HCT116 (cell line): ENCODE results near the gene PUM1. TPM values are rescaled to one million over a fixed set of nuclear protein-coding genes. Genes with fewer than 3 reads are reported as not detected.

Source experiments
- ATAC-seq: fragments of 200-7000 bp; cut with Tn5 transposase; 2 replicates; pipeline ENCODE4 v1.9.1; 2020; ENCODE audit warnings: mild to moderate bottlenecking, moderate library complexity
- BruUV-seq: library from RNA; stranded (reverse); fragments of 400-500 nt; replicated peaks from 2 replicates; lab custom pipeline; 2021; lab: Mats Ljungman, UMichigan
- CTCF ChIA-PET: fragments of 300-600 bp; sonication (Branson Sonifier 250); formaldehyde crosslinking; loops from one replicate; lab custom pipeline; 2021; ENCODE audit warnings: antibody characterized with exemption; lab: Charles Lee
- POLR2A ChIA-PET: fragments of 300-600, 350-600 bp; sonication (Branson Sonifier 250); formaldehyde crosslinking; loops from one replicate; lab custom pipeline; 2021; ENCODE audit warnings: antibody characterized with exemption; lab: Charles Lee
- RAD21 ChIA-PET, 2 experiments: fragments of 300-600 bp; sonication (Branson Sonifier 250); formaldehyde crosslinking; loops; one replicate each; lab custom pipeline; 2023; ENCODE audit warnings: low total read pairs in 2 of 2; ENCODE audit not compliant: uncharacterized antibody in 2 of 2, unreplicated experiment in 2 of 2, low non-redundant PET in 1 of 2; lab: Charles Lee
- DNase-seq: peaks from one replicate; pipeline ENCODE4 v3.0.0-alpha.2; 2010; ENCODE audit warnings: low read depth, low spot score
- H2AFZ ChIP-seq: fragments of 200-600 bp; shearing (Covaris generic), sonication (generic); 2 replicates; pipeline ENCODE4 v1.6.1; 2017; ENCODE audit warnings: low read depth, mixed run types, mixed read lengths, antibody characterized with exemption, low read length; ENCODE audit not compliant: poor library complexity, severe bottlenecking
- H3K27ac ChIP-seq: 2 replicates; pipeline ENCODE4 v1.5.1; 2012; ENCODE audit warnings: low read depth, low read length
- H3K27me3 ChIP-seq: fragments of 200-600 bp; sonication (generic); 2 replicates; pipeline ENCODE4 v1.6.1; 2016; ENCODE audit warnings: mixed run types, low read length, mixed read lengths; ENCODE audit not compliant: insufficient read depth
- H3K36me3 ChIP-seq, 2 experiments: fragments of 200-500 bp in 1 of 2; fragments of 200-600 bp in 1 of 2; sonication (Bioruptor generic) in 1 of 2; sonication (generic) in 1 of 2; 2 replicates each; pipeline versions ENCODE4 v1.5.1 to v1.6.1; 2014 to 2016; ENCODE audit warnings: low read length in 2 of 2, inconsistent platforms in 1 of 2, mixed read lengths in 1 of 2, mixed run types in 1 of 2; ENCODE audit not compliant: insufficient read depth in 2 of 2, control insufficient read depth in 1 of 2
- H3K4me1 ChIP-seq, 2 experiments: fragments of 200-600 bp in 1 of 2; sonication (generic) in 1 of 2; 2 replicates each; pipeline versions ENCODE4 v1.5.1 to v1.6.1; 2012 to 2017; ENCODE audit warnings: low read length in 2 of 2, inconsistent platforms in 1 of 2, mild to moderate bottlenecking in 1 of 2, mixed read lengths in 1 of 2, mixed run types in 1 of 2, moderate library complexity in 1 of 2; ENCODE audit not compliant: insufficient read depth in 2 of 2, control insufficient read depth in 1 of 2
- H3K4me2 ChIP-seq: fragments of 200-600 bp; sonication (generic); 2 replicates; pipeline ENCODE4 v1.6.1; 2017; ENCODE audit warnings: mixed run types, low read length, mixed read lengths
- H3K4me3 ChIP-seq, 2 experiments: fragments of 200-600 bp in 1 of 2; sonication (generic) in 1 of 2; replicated peaks in 1 of 2; 2 replicates each; pipeline ENCODE4 v1.5.1; 2011 to 2016; ENCODE audit warnings: low read length in 2 of 2, control low read depth in 1 of 2, low read depth in 1 of 2, mild to moderate bottlenecking in 1 of 2, mixed read lengths in 1 of 2, mixed run types in 1 of 2
- H3K79me2 ChIP-seq: fragments of 200-600 bp; sonication (generic); 2 replicates; pipeline ENCODE4 v1.6.1; 2017; ENCODE audit warnings: mild to moderate bottlenecking, mixed run types, low read length, moderate library complexity, mixed read lengths; ENCODE audit not compliant: insufficient read depth
- H3K9ac ChIP-seq: fragments of 200-600 bp; sonication (generic); 2 replicates; pipeline ENCODE4 v1.6.1; 2016; ENCODE audit warnings: low read length, mixed read lengths
- H3K9me2 ChIP-seq: fragments of 200-600 bp; sonication (generic), shearing (Covaris generic); 2 replicates; pipeline ENCODE4 v1.6.1; 2017; ENCODE audit warnings: mixed run types, mild to moderate bottlenecking, moderate library complexity; ENCODE audit not compliant: insufficient read depth
- H3K9me3 ChIP-seq, 2 experiments: fragments of 200-500 bp in 1 of 2; fragments of 200-600 bp in 1 of 2; sonication (Bioruptor generic) in 1 of 2; sonication (generic) in 1 of 2; 2 replicates each; pipeline ENCODE4 v1.6.1; 2014 to 2017; ENCODE audit warnings: low read length in 2 of 2, mixed read lengths in 2 of 2, inconsistent platforms in 1 of 2, low read depth in 1 of 2, mild to moderate bottlenecking in 1 of 2, mixed run types in 1 of 2, moderate library complexity in 1 of 2; ENCODE audit not compliant: control insufficient read depth in 1 of 2, insufficient read depth in 1 of 2
- H4K20me1 ChIP-seq: fragments of 200-600 bp; sonication (generic), shearing (Covaris generic); 2 replicates; pipeline ENCODE4 v1.6.1; 2017; ENCODE audit warnings: mixed run types, mild to moderate bottlenecking, moderate library complexity; ENCODE audit not compliant: insufficient read depth
- CBX3 ChIP-seq: IDR thresholded peaks from 2 replicates; pipeline ENCODE4 v1.6.1; 2012; ENCODE audit warnings: low read depth
- CEBPB ChIP-seq: IDR thresholded peaks from 2 replicates; pipeline ENCODE4 v1.6.1; 2012; ENCODE audit warnings: low read depth
- CTCF ChIP-seq, 3 experiments: fragments of 200-600 bp in 1 of 3; sonication (generic) in 1 of 3; IDR thresholded peaks in 2 of 3; conservative IDR thresholded peaks in 1 of 3; 2 replicates each; pipeline ENCODE4 v1.5.1; 2012 to 2017; ENCODE audit warnings: low read depth in 2 of 3, low read length in 2 of 3, antibody characterized with exemption in 1 of 3, borderline replicate concordance in 1 of 3, control low read depth in 1 of 3, mild to moderate bottlenecking in 1 of 3, mixed read lengths in 1 of 3, mixed run types in 1 of 3, moderate library complexity in 1 of 3; ENCODE audit not compliant: insufficient read depth in 1 of 3
- EGR1 ChIP-seq: IDR thresholded peaks from 2 replicates; pipeline ENCODE4 v1.6.1; 2012; ENCODE audit warnings: low read depth
- ELF1 ChIP-seq: IDR thresholded peaks from 2 replicates; pipeline ENCODE4 v1.6.1; 2012; ENCODE audit warnings: low read depth, borderline replicate concordance
- JUND ChIP-seq: IDR thresholded peaks from 2 replicates; pipeline ENCODE4 v1.6.1; 2012
- RAD21 ChIP-seq: IDR thresholded peaks from 2 replicates; pipeline ENCODE4 v1.6.1; 2012; ENCODE audit warnings: low read depth, mild to moderate bottlenecking
- SIN3A ChIP-seq: IDR thresholded peaks from 2 replicates; pipeline ENCODE4 v1.6.1; 2012; ENCODE audit warnings: low read depth
- SP1 ChIP-seq: IDR thresholded peaks from 2 replicates; pipeline ENCODE4 v1.6.1; 2012; ENCODE audit warnings: low read depth
- SRF ChIP-seq: IDR thresholded peaks from 2 replicates; pipeline ENCODE4 v1.6.1; 2012; ENCODE audit warnings: low read depth
- YY1 ChIP-seq: IDR thresholded peaks from 2 replicates; pipeline ENCODE4 v1.6.1; 2011; ENCODE audit warnings: low read length, low read depth, moderate library complexity, mild to moderate bottlenecking; ENCODE audit not compliant: insufficient replicate concordance; ENCODE audit errors: extremely low read depth
- ZNF274 ChIP-seq: fragments of 200-500 bp; sonication (Bioruptor generic); IDR thresholded peaks from 2 replicates; pipeline ENCODE4 v1.6.1; 2014; ENCODE audit warnings: mild to moderate bottlenecking, low read depth, low read length, inconsistent platforms
- intact Hi-C: fragments of 100-400 bp; cut with micrococcal nuclease; formaldehyde crosslinking; loops from 2 replicates; pipeline ENCODE4 v1.10.0; 2022
- total RNA-seq: library from RNA; stranded (reverse); gene quantifications from one replicate; pipeline ENCODE4 v1.2.1, GENCODE V29; 2021; ENCODE audit not compliant: unreplicated experiment
- TF ChIP-seq, protein P1 (sequence below): IDR thresholded peaks from 2 replicates; pipeline ENCODE4 v1.6.1; 2012
- TF ChIP-seq, protein P2 (sequence below): IDR thresholded peaks from 2 replicates; pipeline ENCODE4 v1.6.1; 2012

The PUM1 gene
- total RNA-seq, 1 experiment from 2014 or later: 113 TPM

GRCh38 chr1:30911059-30911954 lies 154.2 kb downstream of the PUM1 start:
- peak overlapping the region; percentile 69; the same call in 1 of the 2 replicates for H3K4me2 ChIP-seq
- BruUV-seq: no TSS peak
- H3K79me2 ChIP-seq: peaks cover 15% of the 10 kb centered on the region; the same call in 1 of the 2 replicates
- intact Hi-C loops: loop anchor here (1.0 to 10.0 kb wide), 4 partner anchors 110 to 1677 kb away; partner anchors contain the start of genes MECR and PTPRU
- no peak overlapping the region for H3K9ac ChIP-seq
- H3K4me3 ChIP-seq: no peak overlapping the region
- no peaks in the 10 kb centered on the region for H3K27me3 ChIP-seq
- ChIA-PET CTCF (interaction anchor here (0.6 to 8.9 kb wide), 17 partner anchors 8 to 1405 kb away, joined by 3 to 242 read pairs (median 5); no protein-coding TSS in a partner anchor), POLR2A (interaction anchor here (1.3 to 3.4 kb wide), 8 partner anchors 103 to 192 kb away, joined by 3 to 31 read pairs (median 8); no protein-coding TSS in a partner anchor), RAD21 (interaction anchor here (0.9 to 4.2 kb wide), 12 partner anchors 88 to 193 kb away, joined by 3 to 69 read pairs (median 9); no protein-coding TSS in a partner anchor)
- DNase-seq (peak; percentile 74), ATAC-seq (peak; percentile 74)
- no peak for TF ChIP-seq ELF1
- peak; percentile 100 for TF ChIP-seq RAD21
- TF ChIP-seq CEBPB: no peak
- TF ChIP-seq, protein P1, sequence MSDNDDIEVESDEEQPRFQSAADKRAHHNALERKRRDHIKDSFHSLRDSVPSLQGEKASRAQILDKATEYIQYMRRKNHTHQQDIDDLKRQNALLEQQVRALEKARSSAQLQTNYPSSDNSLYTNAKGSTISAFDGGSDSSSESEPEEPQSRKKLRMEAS: no peak
- no peak for TF ChIP-seq EGR1
- TF ChIP-seq CBX3: no peak
- TF ChIP-seq JUND: no peak
- no peak for TF ChIP-seq SP1
- no peak for TF ChIP-seq SIN3A
- TF ChIP-seq CTCF (IDR thresholded peaks at IDR 0.05 in 2 of 3, conservative IDR thresholded peaks at IDR 0.05 in 1 of 3; ENCODE audit: borderline replicate concordance in 1 of 3, insufficient read depth in 1 of 3, low read depth in 2 of 3, low read length in 2 of 3): peak; percentile 85 to 98 (median 87)
- TF ChIP-seq, protein P2, sequence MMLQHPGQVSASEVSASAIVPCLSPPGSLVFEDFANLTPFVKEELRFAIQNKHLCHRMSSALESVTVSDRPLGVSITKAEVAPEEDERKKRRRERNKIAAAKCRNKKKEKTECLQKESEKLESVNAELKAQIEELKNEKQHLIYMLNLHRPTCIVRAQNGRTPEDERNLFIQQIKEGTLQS: no peak
- TF ChIP-seq ZNF274: no peak
- TF ChIP-seq SRF: no peak
- peak; percentile 46 for TF ChIP-seq YY1
- H3K9me2 ChIP-seq: no peaks in the 10 kb centered on the region
- no peaks in the 10 kb centered on the region for H4K20me1 ChIP-seq
- peaks cover 28 to 39% of the 10 kb centered on the region in 2 experiments for H3K4me1 ChIP-seq
- no peaks in the 10 kb centered on the region for H3K36me3 ChIP-seq
- no peaks in the 10 kb centered on the region for H3K9me3 ChIP-seq
- no peak overlapping the region for H2AFZ ChIP-seq
- peak overlapping the region; percentile 83; the same call in 1 of the 2 replicates for H3K27ac ChIP-seq
